Right lung (tissue), 5 donors: Measurements from ENCODE around the gene RCAN1. TPM values are rescaled to one million over a fixed set of nuclear protein-coding genes. Genes with fewer than 3 reads are reported as not detected.

Experiments
- polyA plus RNA-seq, 5 donors: library from polyadenylated mRNA; unstranded; fragments of 120-200 nt; gene quantifications; one replicate each; pipeline versions ENCODE4 v1.2.1 to v1.2.3, GENCODE V29; 2013; ENCODE audit warnings: inconsistent platforms in 1 of 5, low replicate concordance in 1 of 5; ENCODE audit not compliant: insufficient read length in 5 of 5, insufficient read depth in 1 of 5

The RCAN1 gene
- polyA plus RNA-seq, 5 donors: 16.9 to 20.9 (median 20.0) TPM

Other genes with a start within 250 kb of the RCAN1 start
- gene SMIM11, start 239.6 kb downstream of the RCAN1 start, polyA plus RNA-seq: 10 to 100 TPM in 1 of 5 donors, 1 to 10 TPM in 4; 2.4 to 14.3 (median 9.2) TPM
- 1 to 10 TPM in 1 of 5 donors, under 1 TPM in 4; 0.25 to 1.0 (median 0.55) TPM for gene SMIM34, start 191.2 kb downstream of the RCAN1 start, polyA plus RNA-seq
- gene KCNE1, start 102.9 kb downstream of the RCAN1 start, polyA plus RNA-seq: 1 to 10 TPM in 4 of 5 donors, under 1 TPM in 1; 0.43 to 2.6 (median 2.2) TPM
- gene CLIC6, start 53.9 kb upstream of the RCAN1 start, polyA plus RNA-seq: 10 to 100 TPM; 35.9 to 51.1 (median 43.4) TPM